Lower leg skin (tissue), 4 donors: Measurements from ENCODE around the gene SAMD10. TPM values are rescaled to one million over a fixed set of nuclear protein-coding genes. Genes with fewer than 3 reads are reported as not detected.

Experiments used
- DNase-seq, 2 donors: peaks; one replicate each; pipeline ENCODE4 v3.0.0-alpha.2; 2019; ENCODE audit warnings: low spot score in 2 of 2
- H3K4me3 ChIP-seq: fragments of 200-600 bp; sonication (generic); 2 replicates; pipeline ENCODE4 v1.5.1; 2017; ENCODE audit warnings: mild to moderate bottlenecking, low read depth; ENCODE audit not compliant: poor library complexity, severe bottlenecking
- CTCF ChIP-seq, 3 donors: fragments of 450-650 bp; IDR thresholded peaks; one replicate each; pipeline ENCODE4 v1.5.1; 2016; ENCODE audit warnings: antibody characterized with exemption in 3 of 3, mild to moderate bottlenecking in 3 of 3, moderate library complexity in 2 of 3
- POLR2A ChIP-seq, 2 donors: fragments of 450-650 bp; IDR thresholded peaks; one replicate each; pipeline ENCODE4 v1.6.1; 2016 to 2017; ENCODE audit warnings: antibody characterized with exemption in 2 of 2, mild to moderate bottlenecking in 1 of 2, moderate library complexity in 1 of 2
- WGBS, 2 donors: methylation state at CpG; one replicate each; pipeline ENCODE4 v1.1.5; 2018; 5-methylcytosine and 5-hydroxymethylcytosine counted together
- intact Hi-C: fragments of 100-400 bp; cut with DNase I; formaldehyde crosslinking; loops from one replicate; pipeline ENCODE4 v1.15.0; 2023; ENCODE audit warnings: low total_unique reads
- microRNA counts, 2 donors: library from miRNA; unstranded; fragments of <30 nt; microRNA quantifications; one replicate each; lab custom pipeline; 2016
- microRNA-seq, 2 donors: library from miRNA; unstranded; fragments of <30 nt; microRNA quantifications; one replicate each; pipeline ENCODE4, GENCODE V29; 2016; ENCODE audit warnings: borderline replicate concordance in 2 of 2, borderline number of aligned reads in 1 of 2
- total RNA-seq, 4 donors: library from RNA; depleted of rRNA; stranded (reverse); fragments of >200 nt; gene quantifications; one replicate each; pipeline ENCODE4 v1.1.0, GENCODE V29; 2016

The SAMD10 gene
- total RNA-seq, 4 donors from 2014 or later = 8.1 to 11.3 (median 10.6) TPM

DNA sequence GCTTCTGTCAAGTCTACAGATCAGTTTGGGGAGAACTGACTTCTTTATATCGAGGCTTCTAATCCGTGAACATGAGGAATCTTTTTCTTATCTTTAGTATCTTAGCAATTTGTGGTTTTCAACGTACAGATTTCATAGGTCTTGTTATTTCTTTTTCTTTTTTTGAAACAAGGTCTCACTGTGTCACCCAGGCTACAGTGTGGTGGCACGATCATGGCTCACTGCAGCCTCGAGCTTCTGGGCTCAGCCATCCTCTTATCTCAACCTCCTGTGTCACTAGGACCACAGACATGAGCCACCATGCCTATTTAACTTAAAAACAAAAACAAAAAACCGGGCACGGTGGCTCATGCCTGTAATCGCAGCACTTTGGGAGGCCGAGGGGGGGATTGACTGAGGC lies 55.2 kb downstream of the SAMD10 start:
- no peak for DNase-seq
- WGBS, 2 donors = 70 to 81% methylated on average over 9 of the region's 9 CpGs
- intact Hi-C loops = no loop called here
- no peak overlapping the region for H3K4me3 ChIP-seq
- TF ChIP-seq POLR2A (IDR thresholded peaks at IDR 0.05) (no peak), CTCF (IDR thresholded peaks at IDR 0.05) (no peak)

MicroRNA genes within 50 kb of the gene (microRNA counts, 767-probe panel; counts per million panel counts)
- microRNA hsa-miR-1914-5p (lab: Ali Mortazavi, UCI) (0 to 358 counts per million in 2 donors), microRNA hsa-miR-647 (lab: Ali Mortazavi, UCI) (0 to 358 counts per million in 2 donors)

Small RNAs within 50 kb of the gene (microRNA-seq; reads per million reads assigned to microRNA genes)
- gene MIR1914 (0 to 0.68 reads per million in 2 donors), gene MIR647 (0 reads per million in 2 donors)

Other genes starting within 250 kb of the SAMD10 start
- gene LIME1, start 243.0 kb downstream of the SAMD10 start, total RNA-seq = 10 to 100 TPM; 17.8 to 26.3 (median 21.8) TPM
- gene SLC2A4RG, start 239.9 kb downstream of the SAMD10 start, total RNA-seq = 100 to 1,000 TPM in 2 of 4 donors, 10 to 100 TPM in 2; 79.9 to 127 (median 96.2) TPM
- gene ZBTB46, start 148.4 kb downstream of the SAMD10 start, total RNA-seq = 1 to 10 TPM; 1.2 to 6.7 (median 5.7) TPM
- gene ABHD16B, start 118.1 kb downstream of the SAMD10 start, total RNA-seq = not detected
- 100 to 1,000 TPM in 2 of 4 donors, 10 to 100 TPM in 2; 85.9 to 101 (median 94.7) TPM for gene TPD52L2, start 114.4 kb downstream of the SAMD10 start, total RNA-seq
- gene DNAJC5, start 84.5 kb downstream of the SAMD10 start, total RNA-seq = 10 to 100 TPM; 40.6 to 59.7 (median 49.7) TPM
- 10 to 100 TPM; 28.1 to 44.3 (median 33.6) TPM for gene UCKL1, start 23.2 kb downstream of the SAMD10 start, total RNA-seq
- 10 to 100 TPM; 15.3 to 19.8 (median 16.7) TPM for gene ZNF512B, start 9.7 kb downstream of the SAMD10 start, total RNA-seq
- 10 to 100 TPM; 66.8 to 88.3 (median 79.1) TPM for gene PRPF6, start 1.5 kb upstream of the SAMD10 start, total RNA-seq
- 1 to 10 TPM in 1 of 4 donors, under 1 TPM in 3; 0.39 to 1.8 (median 0.66) TPM for gene C20orf204, start 56.5 kb upstream of the SAMD10 start, total RNA-seq
- 1 to 10 TPM; 1.1 to 7.3 (median 4.3) TPM for gene SOX18, start 70.0 kb upstream of the SAMD10 start, total RNA-seq
- 10 to 100 TPM; 16.5 to 52.3 (median 22.8) TPM for gene TCEA2, start 83.6 kb upstream of the SAMD10 start, total RNA-seq
- gene RGS19, start 99.9 kb upstream of the SAMD10 start, total RNA-seq = 10 to 100 TPM; 10.4 to 26.4 (median 16.6) TPM
- under 1 TPM; 0.15 to 0.88 (median 0.28) TPM for gene OPRL1, start 100.4 kb upstream of the SAMD10 start, total RNA-seq
- gene LKAAEAR1, start 104.8 kb upstream of the SAMD10 start, total RNA-seq = under 1 TPM in 1 of 4 donors, not detected in 3; 0.91 TPM
- not detected for gene NPBWR2, start 127.9 kb upstream of the SAMD10 start, total RNA-seq
- under 1 TPM in 1 of 4 donors, not detected in 3; 0.26 TPM for gene MYT1, start 184.8 kb upstream of the SAMD10 start, total RNA-seq